ENCODE measurements around the gene SLC24A3.

The SLC24A3 gene

GRCh38 chr20:19274001-19274400 is 61.6 kb downstream of the SLC24A3 start:
- FAIRE-seq = no peak

GRCh38 chr20:19274412-19275015 is 62.1 kb downstream of the SLC24A3 start:
- no peak for FAIRE-seq

- no peak for FAIRE-seq
Observed at GRCh38 chr20:19275038-19275629, 62.7 kb downstream of the SLC24A3 start.

GRCh38 chr20:19275630-19276071 is 63.2 kb downstream of the SLC24A3 start:
- no peak for FAIRE-seq

GRCh38 chr20:19277381-19277780 is 64.9 kb downstream of the SLC24A3 start:
- no peak for FAIRE-seq

GRCh38 chr20:19283490-19284025 is 71.1 kb downstream of the SLC24A3 start:
- FAIRE-seq = no peak

- FAIRE-seq = no peak
Observed at GRCh38 chr20:19284400-19285178, 72.1 kb downstream of the SLC24A3 start.

GRCh38 chr20:19285436-19285835 is 73.0 kb downstream of the SLC24A3 start:
- FAIRE-seq = no peak

- FAIRE-seq = no peak
Observed at GRCh38 chr20:19288061-19288460, 75.6 kb downstream of the SLC24A3 start.

GRCh38 chr20:19288636-19289035 is 76.2 kb downstream of the SLC24A3 start:
- no peak for FAIRE-seq

GRCh38 chr20:19289451-19289850 is 77.0 kb downstream of the SLC24A3 start:
- no peak for FAIRE-seq

GRCh38 chr20:19291024-19291817 is 78.8 kb downstream of the SLC24A3 start:
- FAIRE-seq = no peak

- FAIRE-seq = no peak
Observed at GRCh38 chr20:19291818-19292132, 79.3 kb downstream of the SLC24A3 start.

- FAIRE-seq = no peak
Observed at GRCh38 chr20:19292254-19292653, 79.8 kb downstream of the SLC24A3 start.

GRCh38 chr20:19295076-19295475 is 82.6 kb downstream of the SLC24A3 start:
- no peak for FAIRE-seq

GRCh38 chr20:19298652-19299051 is 86.2 kb downstream of the SLC24A3 start:
- FAIRE-seq = no peak

GRCh38 chr20:19300395-19300794 is 88.0 kb downstream of the SLC24A3 start:
- no peak for FAIRE-seq

- no peak for FAIRE-seq
Observed at GRCh38 chr20:19301142-19301541, 88.7 kb downstream of the SLC24A3 start.

GRCh38 chr20:19301843-19302242 is 89.4 kb downstream of the SLC24A3 start:
- FAIRE-seq = no peak

- FAIRE-seq = no peak
Observed at GRCh38 chr20:19302714-19303113, 90.3 kb downstream of the SLC24A3 start.

- no peak for FAIRE-seq
Observed at GRCh38 chr20:19304389-19304788, 91.9 kb downstream of the SLC24A3 start.

- no peak for FAIRE-seq
Observed at GRCh38 chr20:19304886-19305415, 92.5 kb downstream of the SLC24A3 start.

- no peak for FAIRE-seq
Observed at GRCh38 chr20:19308146-19308545, 95.7 kb downstream of the SLC24A3 start.
